ENCODE measurements around the gene TIMD4. TPM values are rescaled to one million over a fixed set of nuclear protein-coding genes. Genes with fewer than 3 reads are reported as not detected.

Gene TIMD4
- total RNA-seq, 4 donors from 2014 or later, result 0.32 to 1.2 (median 0.83) TPM; not detected in 1

DNA sequence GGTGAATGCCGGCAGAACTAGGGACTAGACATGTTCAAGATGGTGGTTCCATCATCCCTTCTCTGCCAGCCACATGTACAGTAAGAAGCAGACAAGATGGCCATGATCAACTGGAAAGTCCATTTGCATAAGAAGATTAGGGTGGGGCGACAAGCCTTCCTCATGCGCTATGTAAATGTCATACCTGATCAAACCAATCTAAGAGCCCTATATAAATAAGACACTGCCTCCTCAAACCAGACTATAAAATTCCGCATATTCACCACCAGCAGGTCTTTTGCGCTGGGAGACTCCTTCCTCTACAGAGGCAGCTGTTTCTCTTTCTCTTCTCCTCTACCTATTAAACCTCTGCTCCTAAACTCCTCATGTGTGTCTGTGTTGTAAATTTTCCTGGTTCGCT lies 53.8 kb downstream of the TIMD4 start:
- Histone ChIP-seq H3K27ac (replicated peaks in 1 of 4) (no peak overlapping the region), H3K4me1 (no peaks in the 10 kb centered on the region), H3K36me3 (no peaks in the 10 kb centered on the region), H3K4me3 (no peak overlapping the region), H3K9me3 (no peaks in the 10 kb centered on the region), H3K27me3 (no peaks in the 10 kb centered on the region)
- TF ChIP-seq POLR2A (IDR thresholded peaks at IDR 0.05; ENCODE audit: low read depth) (no peak), POLR2AphosphoS5 (IDR thresholded peaks at IDR 0.05) (no peak), EP300 (IDR thresholded peaks at IDR 0.05) (no peak)
- TF ChIP-seq, protein P1, sequence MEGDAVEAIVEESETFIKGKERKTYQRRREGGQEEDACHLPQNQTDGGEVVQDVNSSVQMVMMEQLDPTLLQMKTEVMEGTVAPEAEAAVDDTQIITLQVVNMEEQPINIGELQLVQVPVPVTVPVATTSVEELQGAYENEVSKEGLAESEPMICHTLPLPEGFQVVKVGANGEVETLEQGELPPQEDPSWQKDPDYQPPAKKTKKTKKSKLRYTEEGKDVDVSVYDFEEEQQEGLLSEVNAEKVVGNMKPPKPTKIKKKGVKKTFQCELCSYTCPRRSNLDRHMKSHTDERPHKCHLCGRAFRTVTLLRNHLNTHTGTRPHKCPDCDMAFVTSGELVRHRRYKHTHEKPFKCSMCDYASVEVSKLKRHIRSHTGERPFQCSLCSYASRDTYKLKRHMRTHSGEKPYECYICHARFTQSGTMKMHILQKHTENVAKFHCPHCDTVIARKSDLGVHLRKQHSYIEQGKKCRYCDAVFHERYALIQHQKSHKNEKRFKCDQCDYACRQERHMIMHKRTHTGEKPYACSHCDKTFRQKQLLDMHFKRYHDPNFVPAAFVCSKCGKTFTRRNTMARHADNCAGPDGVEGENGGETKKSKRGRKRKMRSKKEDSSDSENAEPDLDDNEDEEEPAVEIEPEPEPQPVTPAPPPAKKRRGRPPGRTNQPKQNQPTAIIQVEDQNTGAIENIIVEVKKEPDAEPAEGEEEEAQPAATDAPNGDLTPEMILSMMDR (IDR thresholded peaks at IDR 0.05), result no peak
- 92% methylated on average over 6 of the region's 6 CpGs for WGBS
- intact Hi-C loops (cut with DNase I), result no loop called here
- DNase-seq (ENCODE audit: extremely low spot score), result no peak

DNA sequence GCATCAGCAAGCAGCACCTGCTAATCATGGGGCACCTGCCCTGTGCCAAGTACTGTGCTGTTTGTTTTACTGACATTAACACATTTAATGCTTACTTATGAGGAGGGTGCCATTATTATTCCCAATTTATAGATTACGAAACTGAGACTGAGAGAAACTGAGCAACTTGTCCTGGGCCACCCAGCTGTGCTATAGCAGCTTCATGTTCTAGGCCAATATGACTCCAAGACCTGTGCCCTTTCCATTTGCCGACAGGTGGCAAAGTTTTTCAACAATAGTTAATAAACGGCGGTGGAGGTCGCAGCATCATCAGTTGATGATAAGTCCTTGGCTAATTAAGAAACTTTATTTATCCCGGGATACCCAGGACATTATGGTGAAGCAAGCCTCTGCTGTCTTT lies 55.4 kb downstream of the TIMD4 start:
- no peak for DNase-seq (ENCODE audit: extremely low spot score)
- Histone ChIP-seq H3K9me3 (no peaks in the 10 kb centered on the region), H3K27ac (replicated peaks in 1 of 4) (no peak overlapping the region), H3K4me1 (no peaks in the 10 kb centered on the region), H3K4me3 (no peak overlapping the region), H3K36me3 (no peaks in the 10 kb centered on the region), H3K27me3 (no peaks in the 10 kb centered on the region)
- 88% methylated on average over 6 of the region's 6 CpGs for WGBS
- intact Hi-C loops (cut with DNase I), result no loop called here
- TF ChIP-seq, protein P1 (IDR thresholded peaks at IDR 0.05), result no peak
- TF ChIP-seq EP300 (IDR thresholded peaks at IDR 0.05) (no peak), POLR2AphosphoS5 (IDR thresholded peaks at IDR 0.05) (no peak), POLR2A (IDR thresholded peaks at IDR 0.05; ENCODE audit: low read depth) (no peak)

DNA sequence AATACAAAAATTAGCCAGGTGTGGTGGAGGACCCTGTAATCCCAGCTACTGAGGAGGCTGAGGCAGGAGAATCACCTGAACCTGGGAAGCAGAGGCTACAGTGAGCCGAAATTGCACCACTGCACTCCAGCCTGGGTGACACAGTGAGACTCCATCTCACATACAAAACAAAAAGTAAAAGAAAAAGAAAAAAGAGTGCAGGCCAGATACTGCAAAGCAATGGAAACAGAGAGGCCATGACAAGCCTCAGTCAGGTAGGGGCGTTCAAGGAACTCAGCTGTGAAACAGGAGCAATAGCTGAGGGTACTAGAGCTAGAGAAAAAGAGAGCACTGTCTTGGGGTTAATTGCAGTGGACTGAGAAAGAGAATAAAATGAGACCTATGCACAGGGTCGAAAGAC lies 56.2 kb downstream of the TIMD4 start:
- 82% methylated on average over 3 of the region's 3 CpGs for WGBS
- intact Hi-C loops (cut with DNase I), result no loop called here
- no peaks in the 10 kb centered on the region for H3K4me1 ChIP-seq

GRCh38 chr5:156896546-156896945 lies 66.5 kb downstream of the TIMD4 start:
- Histone ChIP-seq H3K27ac (replicated peaks in 1 of 4) (no peak overlapping the region), H3K36me3 (no peaks in the 10 kb centered on the region), H3K27me3 (no peaks in the 10 kb centered on the region), H3K4me3 (no peak overlapping the region), H3K4me1 (no peaks in the 10 kb centered on the region), H3K9me3 (no peaks in the 10 kb centered on the region)
- WGBS, result 82% methylated on average over 7 of the region's 7 CpGs
- TF ChIP-seq POLR2AphosphoS5 (IDR thresholded peaks at IDR 0.05) (no peak), EP300 (IDR thresholded peaks at IDR 0.05) (no peak), POLR2A (IDR thresholded peaks at IDR 0.05; ENCODE audit: low read depth) (no peak)
- TF ChIP-seq, protein P1 (IDR thresholded peaks at IDR 0.05), result no peak
- intact Hi-C loops (cut with DNase I), result no loop called here
- DNase-seq (ENCODE audit: extremely low spot score), result no peak

More for the DNA sequence above, 56.2 kb downstream of the TIMD4 start:
- no peaks in the 10 kb centered on the region for H3K36me3 ChIP-seq
- no peaks in the 10 kb centered on the region for H3K27me3 ChIP-seq
- no peak for TF ChIP-seq POLR2A (IDR thresholded peaks at IDR 0.05; ENCODE audit: low read depth)
- no peak for TF ChIP-seq POLR2AphosphoS5 (IDR thresholded peaks at IDR 0.05)
- TF ChIP-seq EP300 (IDR thresholded peaks at IDR 0.05), result no peak
- TF ChIP-seq, protein P1 (IDR thresholded peaks at IDR 0.05), result no peak
- H3K9me3 ChIP-seq, result no peaks in the 10 kb centered on the region
- H3K4me3 ChIP-seq, result no peak overlapping the region
- no peak overlapping the region for H3K27ac ChIP-seq (replicated peaks in 1 of 4)
- DNase-seq (ENCODE audit: extremely low spot score), result no peak

DNA sequence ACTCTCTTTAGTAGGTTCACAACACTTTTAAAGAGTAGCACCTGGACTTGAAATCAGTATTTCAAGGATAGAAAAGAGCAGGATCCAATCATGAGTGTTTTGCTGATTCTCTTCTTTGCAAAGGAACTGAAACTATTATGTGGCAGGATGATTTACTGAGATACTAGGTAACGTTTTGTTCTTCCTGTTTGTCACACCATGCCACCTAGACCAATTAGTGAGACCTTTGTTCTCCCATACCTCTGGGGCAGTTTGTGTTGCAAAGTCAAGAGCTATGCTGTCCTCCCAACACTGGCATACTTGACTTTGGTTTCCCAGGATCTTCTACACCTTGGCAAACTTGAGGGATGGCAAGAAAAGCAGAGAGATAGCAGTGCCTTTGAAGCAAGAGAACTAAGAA lies 69.5 kb downstream of the TIMD4 start:
- H3K4me3 ChIP-seq, result no peak overlapping the region
- no peaks in the 10 kb centered on the region for H3K9me3 ChIP-seq
- no peaks in the 10 kb centered on the region for H3K36me3 ChIP-seq
- no peak overlapping the region for H3K27ac ChIP-seq (replicated peaks in 1 of 4)
- DNase-seq (ENCODE audit: extremely low spot score), result no peak
- intact Hi-C loops (cut with DNase I), result no loop called here
- H3K27me3 ChIP-seq, result no peaks in the 10 kb centered on the region
- TF ChIP-seq, protein P1 (IDR thresholded peaks at IDR 0.05), result no peak
- TF ChIP-seq POLR2A (IDR thresholded peaks at IDR 0.05; ENCODE audit: low read depth) (no peak), EP300 (IDR thresholded peaks at IDR 0.05) (no peak)
- 40% methylated on average over 1 of the region's 1 CpG for WGBS
- no peaks in the 10 kb centered on the region for H3K4me1 ChIP-seq

Measured in esophagus muscularis mucosa (tissue), 4 donors.